Endothelial cell of umbilical vein (primary cell): Measurements from ENCODE around the gene MRPS21. TPM values are rescaled to one million over a fixed set of nuclear protein-coding genes. Genes with fewer than 3 reads are reported as not detected.

Experiments
- BruUV-seq: library from RNA; stranded (reverse); fragments of 400-500 nt; replicated peaks from 2 replicates; lab custom pipeline; 2021; lab: Mats Ljungman, UMichigan
- CTCF ChIA-PET: fragments of 300-600, 350-600 bp; sonication (Branson Sonifier 250); formaldehyde crosslinking; loops from one replicate; lab custom pipeline; 2021; ENCODE audit warnings: antibody characterized with exemption, inconsistent platforms; lab: Charles Lee
- POLR2A ChIA-PET: fragments of 300-600, 350-600 bp; sonication (Branson Sonifier 250); formaldehyde crosslinking; loops from one replicate; lab custom pipeline; 2021; ENCODE audit warnings: antibody characterized with exemption, inconsistent platforms; lab: Charles Lee
- DNase-seq: peaks from one replicate; pipeline ENCODE4 v3.0.0-alpha.2; 2011; ENCODE audit warnings: low read depth, low spot score
- FAIRE-seq: peaks from 2 replicates; lab custom pipeline; 2011; peaks lifted over from hg19 to GRCh38; lab: Jason Lieb, UNC
- H2AFZ ChIP-seq: 2 replicates; pipeline ENCODE4 v1.6.0; 2012; ENCODE audit warnings: low read depth, low read length, control low read depth, inconsistent platforms
- H3K27ac ChIP-seq: 2 replicates; pipeline ENCODE4 v1.5.1; 2011; ENCODE audit warnings: low read depth, mild to moderate bottlenecking, control low read depth, low read length, moderate library complexity; ENCODE audit not compliant: insufficient read depth
- H3K27me3 ChIP-seq, 2 experiments: 2 replicates each; pipeline versions ENCODE4 v1.6.0 to v1.6.1; 2011; ENCODE audit warnings: low read length in 2 of 2, mixed read lengths in 1 of 2; ENCODE audit not compliant: control insufficient read depth in 2 of 2, insufficient read depth in 2 of 2
- H3K36me3 ChIP-seq, 2 experiments: 2 replicates in 1 of 2; 3 replicates in 1 of 2; pipeline ENCODE4 v1.5.1; 2011; ENCODE audit warnings: low read length in 2 of 2, mild to moderate bottlenecking in 1 of 2, moderate library complexity in 1 of 2; ENCODE audit not compliant: control insufficient read depth in 2 of 2, insufficient read depth in 2 of 2; ENCODE audit errors: extremely low read depth in 1 of 2
- H3K4me1 ChIP-seq: 3 replicates; pipeline ENCODE4 v1.5.1; 2011; ENCODE audit warnings: mild to moderate bottlenecking, low read length; ENCODE audit not compliant: control insufficient read depth, insufficient read depth; ENCODE audit errors: extremely low read depth
- H3K4me2 ChIP-seq: 2 replicates; pipeline ENCODE4 v1.6.1; 2011; ENCODE audit warnings: low read length, control low read depth, mixed read lengths; ENCODE audit not compliant: insufficient read depth
- H3K4me3 ChIP-seq, 3 experiments: fragments of 200-600 bp in 1 of 3; sonication (generic), shearing (Covaris generic) in 1 of 3; replicated peaks in 1 of 3; 2 replicates each; pipeline ENCODE4 v1.5.1; 2011 to 2016; ENCODE audit warnings: control low read depth in 3 of 3, low read length in 3 of 3, mild to moderate bottlenecking in 2 of 3, inconsistent platforms in 1 of 3, low read depth in 1 of 3, moderate library complexity in 1 of 3; ENCODE audit not compliant: insufficient read depth in 1 of 3
- H3K79me2 ChIP-seq: 2 replicates; pipeline ENCODE4 v1.6.0; 2012; ENCODE audit warnings: low read length, inconsistent platforms; ENCODE audit not compliant: control insufficient read depth, insufficient read depth
- H3K9ac ChIP-seq: replicated peaks from 2 replicates; pipeline ENCODE3; 2011; ENCODE audit warnings: low read length, control low read depth; ENCODE audit not compliant: insufficient read depth; ENCODE audit errors: extremely low read depth
- H3K9me1 ChIP-seq: replicated peaks from 3 replicates; pipeline ENCODE4 v1.6.0; 2011; ENCODE audit warnings: mild to moderate bottlenecking, low read length; ENCODE audit not compliant: control insufficient read depth, insufficient read depth; ENCODE audit errors: extremely low read depth
- H3K9me3 ChIP-seq: replicated peaks from 2 replicates; pipeline ENCODE4 v1.5.1; 2012; ENCODE audit warnings: low read length, inconsistent platforms; ENCODE audit not compliant: control insufficient read depth, insufficient read depth
- H4K20me1 ChIP-seq: replicated peaks from 2 replicates; pipeline ENCODE3; 2011; ENCODE audit warnings: mild to moderate bottlenecking, low read length; ENCODE audit not compliant: control insufficient read depth, insufficient read depth; ENCODE audit errors: extremely low read depth
- CTCF ChIP-seq, 2 donors: IDR thresholded peaks; 1 replicate in 1 of 2; 2 replicates in 1 of 2; pipeline ENCODE4 v1.5.1; 2011; ENCODE audit warnings: low read length in 2 of 2, mild to moderate bottlenecking in 2 of 2, moderate library complexity in 2 of 2, control low read depth in 1 of 2, inconsistent platforms in 1 of 2, low read depth in 1 of 2; ENCODE audit not compliant: insufficient read depth in 1 of 2; ENCODE audit errors: extremely low read depth in 1 of 2
- EZH2 ChIP-seq: IDR thresholded peaks from 2 replicates; pipeline ENCODE4 v1.6.1; 2012; ENCODE audit warnings: borderline replicate concordance, low read depth, mild to moderate bottlenecking, moderate library complexity, low read length, inconsistent platforms; ENCODE audit not compliant: severe bottlenecking
- FOS ChIP-seq: IDR thresholded peaks from 2 replicates; pipeline ENCODE4 v1.6.1; 2011; ENCODE audit warnings: mild to moderate bottlenecking, low read length, moderate library complexity, borderline replicate concordance; ENCODE audit not compliant: insufficient read depth
- GATA2 ChIP-seq: IDR thresholded peaks from 2 replicates; pipeline ENCODE4 v1.7.0; 2011; ENCODE audit warnings: low read depth, mild to moderate bottlenecking, moderate library complexity, mixed read lengths, low read length; ENCODE audit not compliant: insufficient read length, insufficient read depth
- JUN ChIP-seq: IDR thresholded peaks from 2 replicates; pipeline ENCODE4 v1.6.1; 2011; ENCODE audit warnings: borderline replicate concordance, low read depth; ENCODE audit not compliant: insufficient read length, insufficient read depth
- MAX ChIP-seq: IDR thresholded peaks from 2 replicates; pipeline ENCODE4 v1.6.1; 2011; ENCODE audit not compliant: insufficient read depth, insufficient read length
- MYC ChIP-seq: IDR thresholded peaks from one replicate; pipeline ENCODE4 v1.6.1; 2011; ENCODE audit warnings: mild to moderate bottlenecking, low read depth, low read length
- POLR2A ChIP-seq: IDR thresholded peaks from 2 replicates; pipeline ENCODE4 v1.6.1; 2012; ENCODE audit warnings: low read depth, mild to moderate bottlenecking, control low read depth, low read length
- POLR2AphosphoS5 ChIP-seq: IDR thresholded peaks from 2 replicates; pipeline ENCODE4 v1.6.1; 2012; ENCODE audit warnings: low read depth, mild to moderate bottlenecking, control low read depth, low read length, moderate library complexity; ENCODE audit not compliant: insufficient read depth
- dilution Hi-C: fragments of 300-500 bp; cut with MboI; formaldehyde crosslinking; loops from one replicate; pipeline ENCODE4 v1.15.0; 2019; ENCODE audit warnings: low sequenced_read_pairs; ENCODE audit not compliant: extremely low pct_ligation_motif_present
- intact Hi-C: fragments of 100-400 bp; cut with micrococcal nuclease; formaldehyde crosslinking; loops from one replicate; pipeline ENCODE4 v1.10.0; 2022
- polyA plus RNA-seq, 4 experiments: library from polyadenylated mRNA; depleted of rRNA in 3 of 4; stranded (reverse) in 3 of 4; unstranded in 1 of 4; fragments of >200 nt; gene quantifications; 2 replicates each; pipeline versions ENCODE4 v1.2.1 to v1.2.3, GENCODE V29; 2011 to 2012; ENCODE audit warnings: missing spikeins in 1 of 4
- total RNA-seq: library from RNA; stranded (reverse); gene quantifications from 2 replicates; pipeline ENCODE4 v1.2.3, GENCODE V29; 2021

Gene MRPS21
- total and polyA plus RNA-seq, 2 donors (not counting 3 experiments of a cell fraction or from before 2014, with no cell fraction given), result 63.1 to 76.7 TPM

- no peaks in the 10 kb centered on the region for H3K9me1 ChIP-seq
- CTCF ChIA-PET, result interaction anchor here (0.5 kb wide), 1 partner anchor 43 kb away, joined by 3 read pairs; no protein-coding TSS in a partner anchor
- H2AFZ ChIP-seq, result no peak overlapping the region
- FAIRE-seq (no peak), DNase-seq (no peak)
- dilution Hi-C loops, result no loop called here
- POLR2A ChIA-PET, result no interaction called here
- H3K27me3 ChIP-seq, result no peaks in the 10 kb centered on the region
- no peak overlapping the region for H3K27ac ChIP-seq
- peaks cover 13% of the 10 kb centered on the region for H3K4me1 ChIP-seq
- intact Hi-C loops, result no loop called here
- no peak overlapping the region for H3K4me3 ChIP-seq
- H3K36me3 ChIP-seq, result peaks cover 0 to 3% of the 10 kb centered on the region in 2 experiments
- H3K79me2 ChIP-seq, result peaks cover 21% of the 10 kb centered on the region
- no TSS peak for BruUV-seq
- no peaks in the 10 kb centered on the region for H3K9me3 ChIP-seq
- no peak for TF ChIP-seq MYC
- TF ChIP-seq EZH2, result no peak
- TF ChIP-seq POLR2A, result no peak
- TF ChIP-seq FOS, result no peak
- no peak for TF ChIP-seq JUN
- no peak for TF ChIP-seq POLR2AphosphoS5
- no peak for TF ChIP-seq GATA2
- TF ChIP-seq MAX, result no peak
- no peak for TF ChIP-seq CTCF (IDR thresholded peaks at IDR 0.05; ENCODE audit: extremely low read depth in 1 of 2, insufficient read depth in 1 of 2, low read depth in 1 of 2, low read length in 2 of 2)
- no peak overlapping the region for H3K4me2 ChIP-seq
- no peak overlapping the region for H3K9ac ChIP-seq
- no peaks in the 10 kb centered on the region for H4K20me1 ChIP-seq
Measured at GRCh38 chr1:150295476-150295875, 1.8 kb downstream of the MRPS21 start.
